NCI-H345 treated with DMSO at 0.1 percent for 48 hours (cell line): ENCODE data around the gene PRPH.

Experiments
- DNase-seq: peaks from one replicate; lab custom pipeline; 2025; ENCODE audit not compliant: unreplicated experiment; lab: John Stamatoyannopoulos, UW

The PRPH gene

GRCh38 chr12:49345051-49345824, 50.3 kb downstream of the PRPH start:
- no peak for DNase-seq

GRCh38 chr12:49345825-49346658, 51.1 kb downstream of the PRPH start:
- no peak for DNase-seq

- DNase-seq = no peak
Observed at GRCh38 chr12:49346659-49347310, 51.8 kb downstream of the PRPH start, which contains the start of gene DNAJC22. Gene DNAJC22, plus strand, starts transcription at chr12:49346888. Its CDS starts 1,985 bp downstream, at chr12:49348873.

- no peak for DNase-seq
Observed at GRCh38 chr12:49347311-49348193, 52.6 kb downstream of the PRPH start.
